ENCODE measurements around the gene ATP9B.

GRCh38 chr18:79379931-79380815, 311.0 kb downstream of the ATP9B start:
- TF ChIP-seq CTCF (conservative IDR thresholded peaks at IDR 0.05; ENCODE audit: low read depth, low read length) (no peak), EZH2 (IDR thresholded peaks at IDR 0.05; ENCODE audit: borderline replicate concordance, low read depth, low read length, poor library complexity, severe bottlenecking) (no peak)

All from A673 (cell line).